Endothelial cell (in vitro differentiated cells): ENCODE results near the gene PDXDC1. TPM values are rescaled to one million over a fixed set of nuclear protein-coding genes. Genes with fewer than 3 reads are reported as not detected.

Experiments
- DNase-seq: peaks from one replicate; pipeline ENCODE4 v3.0.0; 2021; ENCODE audit warnings: low spot score
- H3K27ac Mint-ChIP-seq: one replicate; pipeline ENCODE4 v1.8.0; 2021; ENCODE audit warnings: mixed read lengths, inconsistent platforms; ENCODE audit not compliant: unreplicated experiment
- H3K27me3 Mint-ChIP-seq: one replicate; pipeline ENCODE4 v1.8.0; 2021; ENCODE audit warnings: mild to moderate bottlenecking, moderate library complexity, mixed read lengths, inconsistent platforms; ENCODE audit not compliant: unreplicated experiment
- H3K36me3 Mint-ChIP-seq: one replicate; pipeline ENCODE4 v1.8.0; 2021; ENCODE audit warnings: mild to moderate bottlenecking, low read depth, mixed read lengths, inconsistent platforms; ENCODE audit not compliant: unreplicated experiment
- H3K4me1 Mint-ChIP-seq: one replicate; pipeline ENCODE4 v1.8.0; 2021; ENCODE audit warnings: mild to moderate bottlenecking, mixed read lengths, inconsistent platforms; ENCODE audit not compliant: unreplicated experiment
- H3K4me3 Mint-ChIP-seq: one replicate; pipeline ENCODE4 v1.8.0; 2021; ENCODE audit warnings: mild to moderate bottlenecking, mixed read lengths, inconsistent platforms; ENCODE audit not compliant: unreplicated experiment
- H3K9me3 Mint-ChIP-seq: one replicate; pipeline ENCODE4 v1.8.0; 2021; ENCODE audit warnings: mixed read lengths, inconsistent platforms; ENCODE audit not compliant: unreplicated experiment
- CTCF ChIP-seq: fragments of 200-600 bp; sonication (generic); IDR thresholded peaks from one replicate; pipeline ENCODE4 v1.5.0; 2021; ENCODE audit warnings: antibody characterized with exemption; ENCODE audit not compliant: unreplicated experiment
- total RNA-seq: library from RNA; stranded (reverse); fragmentation: NEBNext Ultra II Directional; extraction: Animal tissue kit (Norgen Biotek cat#: 25700); gene quantifications from one replicate; pipeline ENCODE4 v1.2.1, GENCODE V29; 2021; ENCODE audit not compliant: unreplicated experiment

The PDXDC1 gene
- total RNA-seq, 1 donor from 2014 or later = 54.8 TPM

- peaks cover 17% of the 10 kb centered on the region for H3K4me1 Mint-ChIP-seq
- peak overlapping the region; percentile 59 for H3K27ac Mint-ChIP-seq
- no peak overlapping the region for H3K4me3 Mint-ChIP-seq
- H3K27me3 Mint-ChIP-seq = peaks cover 7% of the 10 kb centered on the region
- DNase-seq = no peak
- no peaks in the 10 kb centered on the region for H3K9me3 Mint-ChIP-seq
- H3K36me3 Mint-ChIP-seq = peaks cover 51% of the 10 kb centered on the region
- TF ChIP-seq CTCF = no peak
Measured at GRCh38 chr16:15034266-15035162, 59.7 kb downstream of the PDXDC1 start.

- no peak for TF ChIP-seq CTCF
- H3K4me3 Mint-ChIP-seq = no peak overlapping the region
- peak overlapping the region; percentile 59 for H3K27ac Mint-ChIP-seq
- H3K4me1 Mint-ChIP-seq = peaks cover 17% of the 10 kb centered on the region
- H3K27me3 Mint-ChIP-seq = peaks cover 9% of the 10 kb centered on the region
- peaks cover 51% of the 10 kb centered on the region for H3K36me3 Mint-ChIP-seq
- no peak for DNase-seq
- no peaks in the 10 kb centered on the region for H3K9me3 Mint-ChIP-seq
Measured at GRCh38 chr16:15035163-15035729, 60.4 kb downstream of the PDXDC1 start.

- DNase-seq = no peak
- Mint-ChIP-seq H3K9me3 (no peaks in the 10 kb centered on the region), H3K27ac (no peak overlapping the region), H3K4me3 (no peak overlapping the region), H3K27me3 (peaks cover 9% of the 10 kb centered on the region), H3K36me3 (peaks cover 42% of the 10 kb centered on the region), H3K4me1 (peaks cover 17% of the 10 kb centered on the region)
- TF ChIP-seq CTCF = no peak
Measured at GRCh38 chr16:15037003-15037402, 62.2 kb downstream of the PDXDC1 start.

GRCh38 chr16:15037745-15038144 is 62.9 kb downstream of the PDXDC1 start:
- Mint-ChIP-seq H3K4me3 (no peak overlapping the region), H3K27me3 (peaks cover 9% of the 10 kb centered on the region), H3K4me1 (peaks cover 17% of the 10 kb centered on the region), H3K27ac (no peak overlapping the region), H3K9me3 (no peaks in the 10 kb centered on the region), H3K36me3 (peaks cover 42% of the 10 kb centered on the region)
- no peak for DNase-seq
- TF ChIP-seq CTCF = no peak

GRCh38 chr16:15038689-15039088 is 63.9 kb downstream of the PDXDC1 start:
- peaks cover 36% of the 10 kb centered on the region for H3K36me3 Mint-ChIP-seq

More at GRCh38 chr16:15038689-15039088, 63.9 kb downstream of the PDXDC1 start:
- Mint-ChIP-seq H3K9me3 (no peaks in the 10 kb centered on the region), H3K27me3 (peaks cover 3% of the 10 kb centered on the region), H3K4me1 (peaks cover 17% of the 10 kb centered on the region), H3K4me3 (peak overlapping the region; percentile 69), H3K27ac (no peak overlapping the region)
- no peak for TF ChIP-seq CTCF
- DNase-seq = no peak
